SH-SY5Y (cell line): Measurements from ENCODE around the gene BTAF1.

Experiments used
- GATA2 ChIP-seq: IDR thresholded peaks from 2 replicates; pipeline ENCODE4 v1.6.1; 2011; ENCODE audit warnings: mild to moderate bottlenecking, low read depth, low read length
- GATA3 ChIP-seq: IDR thresholded peaks from 2 replicates; pipeline ENCODE4 v1.6.1; 2011; ENCODE audit warnings: low read depth, mild to moderate bottlenecking, low read length, moderate library complexity

GRCh38 chr10:92047215-92047614 lies 123.6 kb downstream of the BTAF1 start:
- TF ChIP-seq GATA2: no peak
- no peak for TF ChIP-seq GATA3
